ENCODE measurements around the gene SMG9.

GRCh38 chr19:43721469-43722048, 33.2 kb downstream of the SMG9 start:
- TF ChIP-seq CTCF (IDR thresholded peaks at IDR 0.05; ENCODE audit: insufficient read depth, low read depth, low read length) (no peak), EZH2 (IDR thresholded peaks at IDR 0.05; ENCODE audit: insufficient read depth, low read length) (no peak)

All from astrocyte (in vitro differentiated cells and primary cell).